GDM1 (cell line): ENCODE results near the gene LRRC28.

Experiments
- DNase-seq: peaks from one replicate; lab custom pipeline; 2025; lab: John Stamatoyannopoulos, UW

The LRRC28 gene

GRCh38 chr15:99435113-99435695 is 183.9 kb downstream of the LRRC28 start:
- DNase-seq, result no peak

GRCh38 chr15:99435877-99436541 is 184.7 kb downstream of the LRRC28 start:
- DNase-seq, result no peak

DNA sequence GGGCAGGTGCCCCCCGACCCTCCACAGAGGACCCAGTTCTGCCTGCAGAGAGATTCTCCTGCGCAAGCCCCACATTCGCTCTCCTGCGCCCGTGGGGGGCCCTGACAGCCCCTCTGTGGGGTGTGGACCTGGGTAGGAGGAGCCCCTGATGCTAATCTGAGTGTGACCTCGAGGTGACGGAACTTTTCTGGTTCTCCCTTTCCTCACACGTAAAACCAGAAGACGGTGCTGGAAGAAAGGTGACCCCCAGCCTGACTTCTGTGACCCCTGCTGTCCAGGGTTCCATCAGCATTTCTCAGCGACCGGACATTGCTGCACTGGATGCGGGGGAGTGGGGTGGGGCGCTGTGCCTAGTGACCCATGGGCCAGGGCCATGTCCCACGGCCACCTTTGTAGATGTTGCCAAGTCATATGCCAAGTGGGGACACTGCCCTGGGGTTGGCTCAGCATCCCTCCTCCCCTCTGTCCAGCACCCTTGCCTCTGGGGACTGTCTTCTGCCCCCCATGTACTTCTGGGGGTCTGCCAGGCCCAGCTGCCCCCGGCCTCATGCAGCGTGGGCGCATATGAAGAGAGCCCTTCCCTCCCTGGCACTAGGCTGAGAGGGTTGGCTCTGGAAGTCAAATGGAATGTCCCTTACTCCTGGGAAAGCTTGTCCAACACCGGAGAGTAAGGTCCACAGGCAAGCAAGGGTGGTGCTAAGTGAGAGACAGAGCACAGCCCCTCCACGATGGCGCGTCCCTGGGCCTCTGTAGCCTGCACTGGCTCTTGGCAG is 185.4 kb downstream of the LRRC28 start:
- DNase-seq, result no peak

DNA sequence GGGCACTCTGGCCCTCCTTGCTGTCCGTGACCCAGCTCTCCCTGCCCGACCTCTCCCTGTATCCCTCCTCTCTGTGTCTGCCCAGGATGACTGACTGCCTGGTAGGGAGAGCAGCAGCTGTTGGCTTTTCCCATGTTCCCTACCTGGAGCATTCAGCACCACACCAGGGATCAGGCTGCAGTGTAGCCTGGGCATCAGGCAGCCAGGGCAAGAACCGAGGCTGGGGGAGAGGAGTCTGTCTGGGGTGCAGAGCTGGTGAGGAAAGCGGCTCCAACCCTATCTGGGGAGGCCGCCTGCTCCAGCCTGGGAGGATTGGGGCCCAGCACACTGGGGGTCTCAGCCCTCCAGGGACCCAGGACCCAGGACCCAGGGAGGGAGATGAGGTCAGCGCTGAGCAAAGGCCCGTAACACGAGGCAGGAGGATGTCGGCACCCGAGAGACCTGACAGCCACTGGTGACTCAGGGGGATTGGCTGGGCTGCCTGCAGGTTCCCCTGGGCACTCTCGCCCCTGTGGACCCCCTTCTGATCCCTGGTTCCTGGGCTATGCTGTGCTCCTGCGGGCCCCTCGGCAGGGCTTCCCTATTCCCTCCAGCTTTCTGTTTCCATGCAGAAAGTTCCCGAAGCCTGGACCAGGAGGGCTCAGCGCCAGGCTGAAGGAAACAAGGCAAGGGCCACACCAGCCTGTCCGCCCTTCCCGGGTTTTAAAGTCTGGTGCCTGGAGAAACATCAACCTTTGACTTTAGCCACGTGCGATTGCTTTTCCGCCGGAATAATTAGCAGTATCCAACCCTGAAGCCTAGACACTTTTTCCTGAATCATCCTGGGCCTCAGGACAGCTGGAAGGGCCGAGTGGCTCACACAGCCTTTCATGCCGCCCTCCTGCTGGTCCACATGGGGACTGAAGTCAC is 186.3 kb downstream of the LRRC28 start:
- no peak for DNase-seq

DNA sequence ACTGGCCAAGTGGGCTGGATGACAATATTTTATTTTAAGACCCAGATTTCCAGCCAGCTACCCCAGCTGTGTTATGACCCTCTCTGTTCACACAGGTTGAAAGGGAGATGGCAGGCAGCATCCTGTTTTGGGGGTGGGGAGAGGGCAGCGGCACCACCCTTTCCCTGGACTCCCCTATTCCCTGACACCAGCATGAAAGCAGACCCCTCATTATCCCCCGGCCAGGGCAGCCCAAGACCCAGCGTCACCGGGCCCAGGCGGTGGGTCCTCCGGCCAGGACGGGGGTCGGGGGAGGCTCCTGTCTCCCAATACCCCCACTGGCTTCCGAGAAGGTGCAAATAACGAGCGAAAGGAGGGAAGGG is 186.9 kb downstream of the LRRC28 start:
- DNase-seq, result no peak

DNA sequence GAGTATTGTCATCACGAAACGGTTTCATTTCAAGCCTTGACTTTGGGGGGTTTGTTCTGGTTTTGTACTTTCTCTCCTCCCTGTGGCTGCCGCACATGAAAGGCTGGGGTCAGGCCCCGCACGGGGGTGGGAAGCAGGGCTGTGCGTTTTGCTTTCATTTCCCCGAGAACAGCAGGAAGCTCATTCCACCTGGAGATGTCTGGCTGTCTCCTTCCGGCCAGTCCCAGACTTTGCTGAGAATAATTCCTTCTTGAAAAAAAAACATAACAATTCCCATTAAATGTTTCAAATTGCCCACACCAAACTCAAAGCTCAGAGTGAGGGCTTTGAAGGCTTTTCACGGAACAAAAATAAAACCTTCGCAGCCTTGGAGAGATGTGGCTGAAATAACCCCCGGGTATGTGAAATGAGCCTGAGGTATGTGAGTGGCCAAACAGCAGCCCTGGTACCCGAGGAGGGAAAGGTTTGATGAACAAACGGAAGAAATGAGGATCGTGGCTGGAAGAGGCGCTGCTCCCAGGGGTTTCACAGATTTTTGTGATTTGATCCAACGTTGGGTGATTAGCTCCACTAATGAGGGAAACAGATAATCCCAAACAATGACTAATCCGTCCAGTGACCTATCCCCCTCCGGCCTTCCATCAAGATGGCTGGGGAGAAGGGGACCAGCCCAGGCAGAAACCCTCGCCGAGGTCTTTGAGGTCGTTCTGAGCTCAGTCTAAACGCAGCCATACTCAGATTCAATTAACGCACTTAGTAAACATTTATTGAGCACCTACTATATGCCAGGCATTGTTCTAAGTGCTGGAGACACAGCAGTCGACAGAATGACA is 187.6 kb downstream of the LRRC28 start:
- no peak for DNase-seq

DNA sequence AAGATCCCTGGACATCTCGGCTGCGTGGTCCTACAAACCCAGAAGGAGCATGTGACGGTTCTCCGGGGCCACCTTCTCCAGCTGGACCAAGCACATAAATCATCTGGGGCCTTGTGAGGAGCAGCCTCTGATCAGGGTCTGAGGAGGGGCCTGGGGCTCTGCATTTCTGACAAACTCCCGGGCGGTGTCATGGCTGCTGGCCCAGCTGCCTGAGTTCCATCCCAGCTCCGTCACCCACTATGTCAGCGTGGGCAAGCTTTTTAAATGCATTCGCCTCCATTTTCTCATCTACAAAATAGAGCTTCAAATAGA is 188.2 kb downstream of the LRRC28 start:
- DNase-seq, result no peak

GRCh38 chr15:99440029-99440428 is 188.7 kb downstream of the LRRC28 start:
- DNase-seq, result no peak
